Measurements from ENCODE around the gene POU2F1.

DNA sequence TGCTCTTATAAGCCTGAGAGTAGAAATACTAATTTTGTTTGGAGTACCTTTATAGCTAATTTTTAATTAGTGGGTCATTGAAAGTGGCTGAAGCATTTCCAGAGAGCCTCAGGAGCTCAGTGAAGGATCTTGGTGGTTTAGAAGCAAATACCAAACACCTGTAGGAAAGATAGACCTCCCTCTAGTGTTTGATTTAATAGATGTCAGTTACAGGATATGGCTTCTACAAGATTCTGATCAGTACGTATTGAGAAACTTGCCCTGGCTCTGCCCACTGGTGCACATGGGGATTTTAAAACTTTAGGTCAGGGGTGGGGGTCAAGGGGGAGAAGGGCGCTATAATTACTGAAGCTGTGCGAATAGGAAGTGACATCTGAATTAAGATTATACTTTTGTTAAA, 122.2 kb downstream of the POU2F1 start:
- TF ChIP-seq YY1 (IDR thresholded peaks at IDR 0.05; ENCODE audit: insufficient read depth, insufficient read length): no peak
- no peak for TF ChIP-seq ZNF274 (IDR thresholded peaks at IDR 0.05; ENCODE audit: low read depth, low read length)
- TF ChIP-seq SUZ12 (IDR thresholded peaks at IDR 0.05; ENCODE audit: extremely low read depth, insufficient read depth, insufficient read length): no peak
